HEK293T (cell line): ENCODE data around the gene CACNA1C.

Experiments used
- ARNT ChIP-seq: fragments of 450-650 bp; IDR thresholded peaks from 2 replicates; pipeline ENCODE4 v1.6.1; 2017; ENCODE audit warnings: mild to moderate bottlenecking
- BHLHE40 ChIP-seq: fragments of 450-650 bp; IDR thresholded peaks from 2 replicates; pipeline ENCODE4 v1.6.1; 2016; ENCODE audit warnings: mild to moderate bottlenecking, moderate library complexity, borderline replicate concordance
- ELF4 ChIP-seq: fragments of 450-650 bp; IDR thresholded peaks from 2 replicates; pipeline ENCODE4 v1.6.1; 2017; ENCODE audit warnings: antibody characterized with exemption
- FOXA1 ChIP-seq: fragments of 450-650 bp; IDR thresholded peaks from 2 replicates; pipeline ENCODE4 v1.6.1; 2016; ENCODE audit warnings: mild to moderate bottlenecking
- FOXK2 ChIP-seq: fragments of 450-650 bp; IDR thresholded peaks from 2 replicates; pipeline ENCODE4 v1.6.1; 2016; ENCODE audit warnings: mild to moderate bottlenecking
- LEF1 ChIP-seq: fragments of 450-650 bp; IDR thresholded peaks from 2 replicates; pipeline ENCODE4 v1.6.1; 2017; ENCODE audit warnings: mild to moderate bottlenecking, borderline replicate concordance
- NFRKB ChIP-seq: fragments of 450-650 bp; IDR thresholded peaks from 2 replicates; pipeline ENCODE4 v1.6.1; 2016; ENCODE audit warnings: mild to moderate bottlenecking, moderate library complexity
- SP1 ChIP-seq: fragments of 450-650 bp; IDR thresholded peaks from 2 replicates; pipeline ENCODE4 v1.6.1; 2017
- SUZ12 ChIP-seq: fragments of 450-650 bp; IDR thresholded peaks from 2 replicates; pipeline ENCODE4 v1.6.1; 2016; ENCODE audit warnings: mild to moderate bottlenecking
- TARDBP ChIP-seq: fragments of 450-650 bp; IDR thresholded peaks from 2 replicates; pipeline ENCODE4 v1.6.1; 2016
- TF ChIP-seq, protein P1 (sequence below): fragments of 450-650 bp; IDR thresholded peaks from 2 replicates; pipeline ENCODE4 v1.6.1; 2016

DNA sequence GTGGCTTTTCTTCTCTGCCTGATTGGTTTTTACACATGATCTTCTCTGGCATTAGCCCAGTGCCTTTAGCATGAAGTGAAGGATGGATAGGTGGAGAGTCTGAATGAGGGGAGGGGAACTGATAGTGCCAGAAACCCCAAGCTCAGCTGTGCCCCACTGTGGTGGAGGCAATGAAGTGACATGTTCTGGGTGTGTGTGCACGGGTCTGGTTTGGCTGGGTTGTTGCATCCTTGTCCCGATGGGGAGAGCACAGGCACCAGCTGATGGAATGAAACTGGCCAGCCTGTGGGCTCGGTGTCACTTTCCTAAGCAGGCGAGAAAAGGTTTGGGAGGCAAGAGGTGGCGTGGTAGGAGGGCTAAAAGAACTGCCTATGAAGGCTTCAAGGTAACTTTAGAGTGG lies 65.3 kb downstream of the CACNA1C start:
- TF ChIP-seq NFRKB, result no peak
- TF ChIP-seq TARDBP, result no peak
- no peak for TF ChIP-seq FOXK2
- TF ChIP-seq SP1, result no peak
- TF ChIP-seq SUZ12, result no peak
- TF ChIP-seq BHLHE40, result no peak
- no peak for TF ChIP-seq ELF4
- TF ChIP-seq FOXA1, result no peak
- no peak for TF ChIP-seq LEF1
- TF ChIP-seq ARNT, result no peak
- TF ChIP-seq, protein P1, sequence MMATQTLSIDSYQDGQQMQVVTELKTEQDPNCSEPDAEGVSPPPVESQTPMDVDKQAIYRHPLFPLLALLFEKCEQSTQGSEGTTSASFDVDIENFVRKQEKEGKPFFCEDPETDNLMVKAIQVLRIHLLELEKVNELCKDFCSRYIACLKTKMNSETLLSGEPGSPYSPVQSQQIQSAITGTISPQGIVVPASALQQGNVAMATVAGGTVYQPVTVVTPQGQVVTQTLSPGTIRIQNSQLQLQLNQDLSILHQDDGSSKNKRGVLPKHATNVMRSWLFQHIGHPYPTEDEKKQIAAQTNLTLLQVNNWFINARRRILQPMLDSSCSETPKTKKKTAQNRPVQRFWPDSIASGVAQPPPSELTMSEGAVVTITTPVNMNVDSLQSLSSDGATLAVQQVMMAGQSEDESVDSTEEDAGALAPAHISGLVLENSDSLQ, result no peak
